HG03469 (cell line): ENCODE results near the gene MPC1.
A peak's percentile ranks its signal among the peaks of the same experiment; 100 is the strongest.
"Not testable (repeated sequence)": the region's sequence is repeated elsewhere in the genome, so short reads cannot be mapped to it uniquely, and the experiment has no call there.

Source experiments
- ATAC-seq: cut with Tn5 transposase; IDR thresholded peaks from one replicate; pipeline ENCODE4 v1.9.1; 2021; ENCODE audit warnings: mild to moderate bottlenecking, moderate library complexity, moderate number of reproducible peaks; ENCODE audit not compliant: unreplicated experiment

MPC1 gene

DNA sequence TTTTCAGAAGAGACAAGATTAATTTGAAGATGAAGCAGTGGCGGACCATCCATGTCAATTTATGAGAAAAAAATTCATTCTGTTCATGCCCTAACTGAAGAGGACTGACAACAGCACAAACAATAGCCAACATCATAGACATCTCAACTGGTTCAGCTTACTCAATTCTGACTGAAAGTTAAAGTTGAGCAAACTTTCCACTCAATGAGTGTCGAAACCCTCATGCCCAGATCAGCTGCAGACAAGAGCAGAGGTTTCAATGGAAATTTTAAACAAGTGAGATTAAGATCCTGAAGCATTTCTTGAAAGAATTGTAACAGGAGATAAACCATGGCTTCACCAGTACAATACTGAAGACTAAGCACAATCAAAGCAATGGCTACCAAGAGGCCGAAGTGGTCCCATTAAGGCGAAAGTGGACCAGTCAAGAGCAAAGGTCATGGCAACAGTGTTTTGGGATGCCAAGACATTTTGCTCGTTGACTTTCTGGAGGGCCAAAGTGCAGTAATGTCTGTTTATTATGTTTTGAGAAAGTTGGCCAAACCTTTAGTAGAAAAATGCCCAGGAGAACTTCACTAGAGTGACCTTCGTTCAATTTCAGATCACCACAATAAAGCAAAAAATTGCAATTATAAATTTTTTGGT, 34.3 kb downstream of the MPC1 start:
- no peak for ATAC-seq

- ATAC-seq, result no peak
These were observed 35.8 kb downstream of the MPC1 start for GRCh38 chr6:166346965-166347364.

DNA sequence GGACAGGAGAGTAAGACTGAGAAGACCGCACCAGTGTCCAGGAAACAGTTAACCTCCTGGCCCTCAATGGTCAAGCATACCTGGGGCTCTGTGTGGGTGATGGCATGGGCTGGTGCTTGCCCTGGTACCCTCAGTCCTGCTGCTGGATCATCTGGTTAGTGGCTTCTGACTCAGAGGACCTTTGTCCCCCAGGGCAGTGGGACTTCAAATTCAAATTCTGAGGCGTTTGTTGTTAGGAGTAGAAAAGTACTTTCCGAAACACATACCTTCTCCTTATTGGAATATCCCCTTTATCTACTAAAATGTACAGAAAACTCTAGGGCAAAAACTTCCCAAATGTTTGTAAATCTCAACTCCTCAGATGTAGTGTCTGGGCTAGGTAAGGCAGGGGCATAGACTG, 36.3 kb downstream of the MPC1 start:
- no peak for ATAC-seq

DNA sequence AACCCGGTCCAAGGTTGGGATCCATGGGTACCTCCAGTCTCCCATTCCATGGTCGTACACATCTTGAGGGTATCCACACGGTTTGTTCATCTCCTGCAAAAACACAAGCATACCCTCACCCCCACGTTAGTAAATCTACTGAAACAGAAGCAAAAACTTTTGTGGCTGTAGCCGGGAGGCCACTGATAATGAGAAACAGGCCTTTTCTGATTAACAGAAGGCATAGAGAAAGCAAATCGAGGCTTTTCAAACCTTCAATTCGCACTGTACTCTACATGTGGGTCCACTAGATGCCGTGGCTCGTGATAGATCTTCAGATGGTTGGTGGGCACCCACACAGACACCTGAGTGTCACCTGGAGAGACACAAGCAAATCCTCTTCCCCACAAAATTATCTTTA, 37.1 kb downstream of the MPC1 start:
- not testable (repeated sequence) for ATAC-seq

DNA sequence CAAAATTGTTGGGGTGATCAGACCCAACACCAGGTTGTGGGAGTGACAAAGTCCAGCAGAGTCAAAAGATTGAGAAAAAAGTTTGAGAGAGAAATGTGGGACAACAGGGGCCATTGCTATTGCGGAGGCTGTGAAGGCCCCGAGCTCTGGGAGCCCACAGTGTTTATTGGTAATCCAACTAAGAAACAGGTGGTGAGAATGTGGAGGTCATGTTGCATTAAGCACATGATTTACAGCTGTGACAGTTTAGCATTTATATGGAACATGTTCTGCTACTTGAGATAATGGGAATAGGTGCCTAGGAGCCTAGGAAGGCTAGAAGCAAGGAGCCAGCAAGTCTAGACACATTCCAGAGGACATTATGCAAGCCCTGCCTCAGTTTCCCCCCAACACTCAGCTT, 37.8 kb downstream of the MPC1 start:
- ATAC-seq, result not testable (repeated sequence)

- ATAC-seq, result no peak
These were observed 38.5 kb downstream of the MPC1 start for GRCh38 chr6:166344240-166344639.

GRCh38 chr6:166343150-166343487, 39.6 kb downstream of the MPC1 start:
- ATAC-seq, result peak; percentile 26

- ATAC-seq, result peak; percentile 81
These were observed 40.2 kb downstream of the MPC1 start, which contains the start of gene SFT2D1 for GRCh38 chr6:166342349-166343149. Gene SFT2D1, minus strand, starts transcription at chr6:166342545. Its CDS starts 64 bp downstream, at chr6:166342481.

GRCh38 chr6:166341977-166342348, 40.8 kb downstream of the MPC1 start:
- no peak for ATAC-seq

- ATAC-seq, result no peak
These were observed 41.3 kb downstream of the MPC1 start for GRCh38 chr6:166341464-166341863.

- ATAC-seq, result no peak
These were observed 43.9 kb downstream of the MPC1 start for GRCh38 chr6:166338854-166339253.

DNA sequence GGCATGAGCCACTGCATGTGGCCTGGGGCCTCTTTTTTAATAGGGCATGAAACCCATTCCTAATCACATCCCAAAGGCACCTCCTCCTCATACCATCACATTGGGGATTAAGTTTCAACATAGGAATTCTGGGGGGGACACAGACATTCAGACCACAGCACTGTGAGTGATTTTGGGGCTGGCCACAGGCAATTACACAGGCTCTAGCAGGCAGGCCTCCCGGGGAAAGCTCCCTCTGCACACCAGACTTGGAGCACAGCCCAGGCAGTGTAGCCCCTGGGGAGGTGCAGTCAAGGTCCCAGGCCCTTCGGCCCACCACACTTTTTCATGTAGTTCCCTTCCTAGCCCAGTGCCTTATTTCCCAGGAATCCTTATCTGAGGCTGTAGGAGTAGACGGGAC, 45.9 kb downstream of the MPC1 start:
- ATAC-seq, result no peak

GRCh38 chr6:166335378-166336302, 47.1 kb downstream of the MPC1 start:
- peak; percentile 45 for ATAC-seq

- no peak for ATAC-seq
These were observed 47.9 kb downstream of the MPC1 start for GRCh38 chr6:166334878-166335277.

GRCh38 chr6:166333172-166333995, 49.4 kb downstream of the MPC1 start:
- ATAC-seq, result peak; percentile 50

DNA sequence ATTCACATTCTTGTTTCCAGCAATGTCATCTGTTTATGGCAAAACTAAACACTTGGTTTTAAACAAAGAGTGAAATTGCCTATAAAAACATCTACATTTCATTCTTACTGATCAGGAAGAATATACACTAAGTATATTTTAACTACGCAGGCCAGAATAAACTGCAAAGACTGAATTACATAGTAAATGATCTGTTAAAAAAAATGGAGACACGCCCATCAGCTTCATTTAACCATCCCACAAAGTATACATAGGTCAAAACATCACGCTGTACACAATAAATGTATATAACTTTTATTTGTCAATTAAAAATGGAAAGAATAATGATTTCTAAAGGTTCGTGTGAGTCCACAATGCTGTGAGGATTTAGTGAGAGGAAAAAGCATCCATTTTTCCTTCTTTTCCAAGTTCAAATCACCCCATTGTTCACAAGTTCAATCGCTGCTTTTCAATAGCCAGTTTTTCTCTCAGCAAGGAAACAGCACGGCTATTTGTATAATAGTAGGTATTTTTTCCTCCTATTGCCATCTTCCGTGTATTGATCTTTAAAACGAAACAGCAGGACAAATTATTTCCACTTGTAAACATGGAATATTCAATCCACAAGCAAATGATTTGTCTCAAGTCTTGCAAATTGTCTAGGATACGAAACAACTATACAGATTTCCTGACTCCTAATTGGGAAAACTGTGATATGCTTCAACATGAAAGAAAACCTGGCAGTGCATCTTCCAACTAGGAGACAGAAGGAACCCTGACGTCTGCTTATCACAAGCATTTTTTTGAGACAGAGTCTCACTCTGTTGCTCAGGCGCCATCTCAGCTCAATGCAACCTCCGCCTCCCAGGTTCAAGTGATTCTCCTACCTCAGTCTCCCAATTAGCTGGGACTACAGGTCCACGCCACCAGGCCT, 51.0 kb downstream of the MPC1 start:
- no peak for ATAC-seq

- no peak for ATAC-seq
These were observed 52.1 kb downstream of the MPC1 start for GRCh38 chr6:166330612-166331011.

- peak; percentile 68 for ATAC-seq
These were observed 57.2 kb downstream of the MPC1 start for GRCh38 chr6:166325383-166326042.

DNA sequence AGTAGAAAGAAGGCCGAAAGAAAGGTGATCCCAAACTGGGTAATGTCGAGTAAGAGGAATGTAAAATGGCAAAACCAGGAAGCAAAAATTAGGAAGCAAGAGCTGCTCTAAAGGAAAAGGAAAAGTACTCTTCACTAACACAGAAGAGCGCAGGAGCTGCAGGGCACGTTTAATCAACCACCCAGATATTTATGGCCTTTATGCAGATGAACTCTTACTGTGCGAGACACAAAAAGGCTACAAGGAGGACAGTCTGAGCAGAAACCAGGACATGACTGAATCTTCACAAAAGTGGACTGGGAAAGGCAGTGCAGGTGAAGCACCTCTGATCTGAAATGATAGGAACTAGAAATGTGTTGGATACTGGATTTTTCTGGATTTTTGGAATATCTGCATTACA, 59.3 kb downstream of the MPC1 start:
- ATAC-seq, result no peak
